Left hindlimb (tissue), 1 donor: ENCODE measurements around the gene SCT.
"Not testable (repeated sequence)": the region's sequence is repeated elsewhere in the genome, so short reads cannot be mapped to it uniquely, and the experiment has no call there.

Experiments used
- DNase-seq: peaks from one replicate; pipeline ENCODE4 v3.0.0-alpha.2; 2018

The SCT gene

DNA sequence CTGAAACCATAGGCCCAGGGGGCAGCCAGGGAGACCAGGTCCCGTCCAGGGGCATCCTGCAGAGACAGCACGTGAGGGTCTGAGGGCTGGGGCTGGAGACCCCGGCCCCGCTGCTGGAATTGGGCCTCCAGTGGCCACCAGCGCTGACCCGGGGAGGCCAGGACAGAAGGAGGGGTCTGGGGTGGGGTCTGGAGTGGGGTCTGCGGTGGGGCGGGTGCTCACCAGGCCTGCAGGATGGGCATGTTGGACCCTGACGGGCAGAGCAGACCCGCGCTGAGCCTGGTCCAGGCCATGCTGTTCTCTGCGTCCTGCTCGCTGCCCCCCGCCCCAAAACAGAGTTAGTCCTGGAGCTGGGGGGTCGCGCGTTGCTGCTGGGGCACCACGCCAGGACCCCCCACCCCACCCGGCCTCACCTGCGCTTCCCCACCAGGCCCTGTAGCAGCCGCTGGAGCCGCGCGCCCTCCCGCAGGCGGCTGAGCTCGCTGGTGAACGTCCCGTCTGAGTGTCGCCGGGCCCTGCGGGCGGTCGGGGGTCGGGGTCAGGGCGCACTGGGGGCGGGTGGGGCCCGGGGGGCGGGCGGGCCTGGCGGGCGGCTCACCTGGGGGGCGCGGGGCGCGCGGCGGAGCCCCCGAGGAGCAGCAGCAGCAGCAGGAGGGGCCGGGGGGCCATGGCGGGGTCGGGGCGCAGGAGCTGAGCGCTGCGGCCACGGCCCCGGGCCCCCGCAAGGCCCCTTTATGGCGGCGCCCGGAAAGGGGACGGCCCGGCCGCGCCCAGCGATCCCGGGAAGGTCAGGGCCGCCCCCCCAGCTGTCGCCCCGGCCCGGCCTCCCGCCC lies at the start of gene SCT:
Gene SCT (minus strand): TSS at position 707 of the 833 bp plus-strand sequence. CDS start 38 bp downstream, at position 669.
- no peak for DNase-seq

DNA sequence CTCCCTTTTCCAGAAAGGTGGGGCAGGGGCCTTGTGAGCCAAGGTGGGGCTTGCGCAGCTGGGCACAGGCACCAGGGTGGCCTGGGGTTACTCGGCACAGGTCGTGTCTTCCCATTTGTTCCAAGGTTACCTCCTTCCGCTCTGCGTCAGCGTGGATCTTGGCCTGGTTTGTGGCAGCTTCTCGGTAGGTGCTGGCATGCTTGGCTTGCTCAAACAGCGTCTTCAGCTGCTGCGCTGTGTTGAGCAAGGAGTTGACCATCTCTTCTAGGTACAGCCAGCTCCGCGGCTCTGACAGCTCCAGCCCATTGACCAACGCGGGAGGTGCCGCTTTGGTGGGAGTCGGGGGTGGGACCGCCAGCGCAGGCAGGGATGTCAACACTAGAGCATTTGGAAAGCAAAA lies 47.4 kb upstream of the SCT start:
- DNase-seq = no peak

- no peak for DNase-seq
Observed at GRCh38 chr11:673866-674265, 46.9 kb upstream of the SCT start.

- no peak for DNase-seq
Observed at GRCh38 chr11:665704-666281, 38.8 kb upstream of the SCT start.

DNA sequence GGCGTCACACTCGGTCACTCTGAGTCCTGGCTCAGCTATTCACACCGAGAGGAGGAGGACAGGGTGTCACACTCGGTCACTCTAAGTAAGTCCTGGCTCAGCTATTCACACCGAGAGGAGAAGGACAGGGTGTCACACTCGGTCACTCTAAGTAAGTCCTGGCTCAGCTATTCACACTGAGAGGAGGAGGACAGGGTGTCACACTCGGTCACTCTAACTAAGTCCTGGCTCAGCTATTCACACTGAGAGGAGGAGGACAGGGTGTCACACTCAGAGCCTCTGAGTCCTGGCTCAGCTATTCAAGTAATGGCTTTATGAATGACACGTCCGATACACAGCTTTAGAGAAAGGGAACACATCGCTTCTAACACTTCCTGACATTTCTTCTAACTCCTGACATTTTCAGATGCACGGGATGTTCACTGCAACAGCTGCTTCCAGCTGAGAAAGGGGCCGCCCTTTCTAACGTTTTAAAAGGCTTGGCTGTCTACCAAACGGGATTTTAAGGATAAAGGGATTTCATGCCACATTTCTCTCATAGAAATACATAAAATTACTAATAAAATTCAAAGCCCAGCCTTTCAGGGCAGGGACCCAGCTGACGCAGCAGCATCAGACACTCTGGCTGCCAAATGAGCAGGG lies 38.2 kb upstream of the SCT start:
- DNase-seq = no peak

GRCh38 chr11:662689-663274 lies 35.8 kb upstream of the SCT start:
- DNase-seq = peak; percentile 65

DNA sequence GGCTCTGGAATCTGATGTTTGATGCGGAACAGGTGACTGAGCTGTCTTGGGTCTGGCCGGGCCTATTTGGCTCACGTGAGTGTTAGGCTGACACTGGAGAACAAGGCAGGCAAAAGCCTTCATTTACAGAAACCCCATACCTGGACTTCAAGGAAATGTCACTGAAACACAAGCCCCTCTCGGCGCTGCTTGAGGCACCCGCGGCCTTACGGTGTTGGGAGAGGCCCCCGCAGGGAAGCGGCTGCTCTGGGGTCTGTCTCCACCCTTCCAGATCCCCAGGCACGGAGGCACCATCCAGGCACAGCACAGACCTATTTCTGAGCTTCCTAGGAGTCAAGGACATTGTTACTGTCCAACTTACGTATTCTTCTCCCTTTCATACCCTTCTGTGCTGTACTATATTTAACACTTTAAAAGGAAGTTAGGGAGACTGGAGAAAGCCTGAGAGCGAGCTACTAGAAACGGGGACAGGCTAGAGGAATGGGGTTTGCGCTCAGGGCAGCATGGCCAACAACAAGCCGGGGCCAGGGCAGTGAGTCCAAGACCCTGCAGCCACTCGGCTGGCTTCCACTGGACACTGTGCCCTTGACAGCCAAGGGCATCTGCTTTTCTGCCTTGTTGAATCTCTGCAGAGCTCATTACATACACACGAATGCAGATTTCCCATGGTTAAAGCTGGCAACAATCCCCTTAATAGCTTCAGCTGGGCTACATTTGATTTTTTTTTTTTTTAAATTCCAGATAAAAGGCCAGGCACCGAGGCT lies 33.9 kb upstream of the SCT start:
- DNase-seq = no peak

DNA sequence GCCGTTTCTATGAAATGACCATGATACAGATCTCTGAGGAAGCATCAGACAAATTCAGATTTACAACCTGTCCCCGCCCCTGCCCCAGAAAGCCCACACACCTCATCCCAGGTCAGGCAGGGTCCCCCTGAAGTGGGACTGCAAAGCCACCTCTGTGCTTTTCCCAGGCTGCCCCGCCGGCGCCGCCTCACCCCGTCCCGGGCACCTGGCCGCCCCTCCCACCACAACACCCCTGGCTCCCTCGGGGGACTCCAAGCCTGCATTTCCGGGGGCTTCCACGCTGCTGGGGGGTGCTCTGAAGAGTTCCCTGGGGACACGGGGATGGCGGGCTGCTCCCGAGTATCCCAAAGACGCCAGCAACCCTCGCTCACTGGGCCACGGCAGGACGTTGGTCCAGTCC lies 33.3 kb upstream of the SCT start:
- DNase-seq = no peak

- DNase-seq = no peak
Observed at GRCh38 chr11:659532-660085, 32.6 kb upstream of the SCT start.

DNA sequence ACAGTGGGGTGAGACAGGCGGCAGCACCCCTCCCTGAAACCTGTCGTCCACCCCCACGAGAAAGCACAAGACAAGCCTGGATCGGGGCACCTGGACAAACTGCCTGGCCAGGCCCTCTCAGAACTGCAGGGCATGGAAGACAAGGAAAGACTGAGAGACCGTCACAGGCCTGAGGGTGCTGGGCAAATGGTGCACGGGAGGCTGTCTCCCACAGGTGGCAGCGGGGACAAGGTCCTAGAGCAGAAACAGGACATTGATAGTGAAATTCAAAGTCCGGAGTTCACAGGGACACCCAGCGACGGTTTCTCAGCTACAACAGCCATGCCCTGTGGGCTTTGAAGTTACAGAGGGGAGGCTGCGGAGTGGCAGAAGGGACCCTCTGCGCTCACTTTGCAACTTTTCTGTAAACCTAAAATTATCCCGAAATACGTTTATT lies 30.7 kb upstream of the SCT start:
- no peak for DNase-seq

GRCh38 chr11:656866-657265 lies 29.9 kb upstream of the SCT start:
- DNase-seq = no peak

DNA sequence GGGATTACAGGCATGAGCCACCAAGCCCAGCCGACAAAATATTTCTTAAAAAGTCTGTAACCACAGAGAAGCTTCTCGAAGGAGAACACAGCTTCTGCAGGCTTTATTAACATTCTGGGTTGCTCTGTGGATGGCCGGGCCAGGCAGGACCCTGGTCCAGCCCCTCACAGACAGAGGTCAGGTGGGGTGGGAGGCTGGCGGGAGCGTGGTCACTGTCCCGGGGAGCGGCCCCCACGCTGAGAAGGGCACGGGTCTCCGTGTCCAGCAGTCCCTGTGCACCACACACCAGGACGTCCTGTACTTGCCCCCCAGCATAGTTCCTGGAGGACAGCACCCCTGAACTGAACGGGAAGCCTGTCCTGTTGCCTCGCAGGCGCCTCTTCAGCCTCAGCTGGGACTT lies 29.4 kb upstream of the SCT start:
- no peak for DNase-seq

- no peak for DNase-seq
Observed at GRCh38 chr11:655036-655726, 28.2 kb upstream of the SCT start.

- DNase-seq = not testable (repeated sequence)
Observed at GRCh38 chr11:654444-654843, 27.5 kb upstream of the SCT start.

DNA sequence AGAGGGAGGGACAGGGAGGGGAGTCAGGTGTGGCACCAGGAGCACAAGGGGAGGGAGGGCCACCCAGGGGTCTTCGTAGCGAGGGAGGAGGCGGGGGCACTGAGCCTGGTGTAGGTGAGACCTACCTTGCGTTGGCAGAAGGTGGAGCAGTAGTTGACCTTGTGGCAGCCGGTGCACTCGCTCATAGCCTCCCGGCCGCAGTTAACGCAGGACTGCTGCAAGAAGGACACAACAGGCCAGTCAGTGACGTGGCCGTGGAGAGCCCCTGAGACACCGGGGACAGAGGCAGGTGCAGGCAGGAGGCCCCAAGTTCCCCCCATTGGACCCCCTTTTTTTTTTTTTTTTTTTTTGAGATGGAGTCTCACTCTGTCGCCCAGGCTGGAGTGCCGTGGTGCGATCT lies 26.9 kb upstream of the SCT start:
- no peak for DNase-seq

DNA sequence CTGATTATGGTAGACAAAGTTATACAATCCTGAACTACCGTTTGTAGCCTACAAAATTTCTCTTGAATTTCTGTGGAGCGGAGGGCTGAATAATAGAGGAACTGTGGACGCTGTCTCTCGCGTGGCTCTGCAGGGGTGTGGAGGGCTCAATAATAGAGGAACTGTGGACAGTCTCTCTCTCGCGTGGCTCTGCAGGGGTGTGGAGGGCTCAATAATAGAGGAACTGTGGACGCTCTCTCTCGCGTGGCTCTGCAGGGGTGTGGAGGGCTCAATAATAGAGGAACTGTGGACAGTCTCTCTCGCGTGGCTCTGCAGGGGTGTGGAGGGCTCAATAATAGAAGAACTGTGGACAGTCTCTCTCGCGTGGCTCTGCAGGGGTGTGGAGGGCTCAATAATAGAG lies 26.2 kb upstream of the SCT start:
- not testable (repeated sequence) for DNase-seq

DNA sequence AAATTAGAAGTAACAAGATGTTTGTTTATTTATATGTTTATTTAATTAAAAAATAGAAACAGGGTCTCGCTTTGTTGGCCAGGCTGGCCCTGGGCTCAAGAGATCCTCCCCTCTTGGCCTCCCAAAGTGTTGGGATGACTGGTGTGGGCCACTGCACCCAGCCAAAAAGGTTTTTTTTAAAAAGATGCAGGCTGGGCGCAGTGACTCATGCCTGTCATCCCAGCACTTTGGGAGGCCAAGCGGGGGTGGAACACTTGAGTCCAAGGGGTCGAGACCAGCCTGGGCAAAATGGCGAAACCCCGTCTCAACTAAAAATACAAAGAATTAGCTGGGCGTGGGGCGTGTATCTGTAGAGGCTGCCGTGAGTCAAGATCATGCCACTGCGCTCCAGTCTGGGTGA lies 23.5 kb upstream of the SCT start:
- DNase-seq = no peak

GRCh38 chr11:647672-648158 lies 20.7 kb upstream of the SCT start:
- not testable (repeated sequence) for DNase-seq

DNA sequence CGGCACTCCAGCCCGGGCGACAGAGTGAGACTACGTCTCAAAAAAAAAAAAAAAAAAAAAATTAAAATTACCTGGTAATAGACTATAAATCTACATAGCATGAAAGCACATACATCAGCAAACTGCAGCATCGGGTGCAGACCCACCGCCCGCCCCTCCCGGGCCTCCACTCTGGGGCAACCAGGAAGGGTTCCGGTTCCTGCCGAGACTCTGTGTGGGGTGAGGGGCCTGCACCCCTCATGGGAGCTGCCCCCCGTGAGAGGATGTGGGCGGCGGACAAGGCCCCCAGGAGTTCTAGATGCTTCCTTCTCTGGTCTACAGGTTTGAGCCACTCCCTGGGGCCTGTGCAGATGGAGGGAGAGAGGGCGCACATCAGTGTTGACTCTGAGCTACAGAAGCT lies 19.2 kb upstream of the SCT start:
- no peak for DNase-seq

DNA sequence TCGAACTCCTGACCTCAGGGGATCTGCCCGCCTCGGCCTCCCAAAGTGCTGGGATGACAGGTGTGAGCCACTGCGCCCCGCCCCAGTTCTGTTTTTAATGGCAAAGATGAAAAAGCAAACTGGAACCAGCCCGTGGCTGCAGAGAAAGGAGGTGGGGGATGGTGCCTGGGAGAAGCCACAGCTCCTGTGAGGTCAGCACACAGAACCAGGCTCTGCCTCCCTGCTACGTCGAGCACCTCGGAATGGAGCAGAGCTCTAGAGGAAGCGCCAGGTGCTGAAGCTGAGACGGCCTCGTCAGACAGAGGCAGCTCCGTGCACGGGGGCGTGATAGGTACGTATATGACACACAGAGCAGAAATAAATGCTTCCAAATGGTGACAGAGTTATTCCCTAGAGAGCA lies 18.6 kb upstream of the SCT start:
- DNase-seq = no peak

DNA sequence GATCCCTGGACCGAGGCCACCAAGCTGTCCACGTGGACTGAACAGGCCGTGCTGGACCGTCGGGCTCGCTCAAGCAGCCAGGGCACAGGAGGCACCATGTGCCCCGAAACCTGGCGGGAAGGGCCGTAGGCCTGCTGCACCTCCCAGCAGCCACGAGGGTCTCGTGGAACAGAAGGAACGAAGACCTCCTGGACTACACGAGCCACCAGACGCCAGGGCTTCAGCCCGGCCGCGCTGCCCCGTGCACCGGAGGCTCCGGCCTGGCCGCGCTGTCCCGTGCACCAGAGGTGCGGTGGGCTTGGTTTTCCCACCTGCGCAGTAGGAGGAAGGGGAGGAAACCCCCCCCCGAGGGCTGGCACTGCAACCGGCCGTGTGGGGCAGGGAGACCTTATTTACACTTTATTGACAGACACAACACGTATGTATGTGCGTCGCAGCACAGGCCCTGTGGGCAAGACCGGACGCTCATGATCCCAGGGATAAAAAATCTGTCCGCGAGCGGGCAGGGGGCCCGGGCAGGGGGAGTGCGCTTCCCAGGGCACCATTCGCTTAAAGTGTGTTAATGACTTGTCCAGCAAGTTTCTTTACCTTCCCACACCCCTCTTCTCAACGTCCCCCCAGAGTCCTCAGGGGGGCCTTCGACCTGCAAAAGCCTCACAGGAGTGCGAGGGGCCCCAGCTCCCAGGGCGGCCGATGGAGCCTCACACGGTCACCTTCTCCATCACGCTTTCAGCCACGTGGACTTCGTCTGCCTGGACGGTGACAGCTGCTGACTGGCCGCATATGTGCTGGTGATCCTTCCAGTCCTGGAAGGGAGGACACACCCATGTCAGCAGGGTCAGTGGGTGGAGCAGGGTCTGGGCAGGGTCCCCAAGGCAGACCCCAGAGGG lies 17.1 kb upstream of the SCT start:
- no peak for DNase-seq
